GM12878 (cell line): Measurements from ENCODE around the gene FOXP1.

Experiments used
- BRCA1 ChIP-seq: IDR thresholded peaks from 2 replicates; pipeline ENCODE4 v1.6.1; 2011; ENCODE audit warnings: low read depth, low read length, improper control_type of control experiment
- EP300 ChIP-seq, 2 experiments: fragments of 150-350 bp in 1 of 2; IDR thresholded peaks; 2 replicates each; pipeline ENCODE4 v1.6.1; 2011 to 2012; ENCODE audit warnings: low read depth in 2 of 2, low read length in 2 of 2, borderline replicate concordance in 1 of 2, improper control_type of control experiment in 1 of 2, inconsistent platforms in 1 of 2; ENCODE audit not compliant: control insufficient read depth in 1 of 2
- FOXK2 ChIP-seq: fragments of 450-650 bp; IDR thresholded peaks from 2 replicates; pipeline ENCODE4 v1.6.1; 2017; ENCODE audit warnings: mild to moderate bottlenecking, moderate library complexity
- GABPA ChIP-seq: IDR thresholded peaks from 2 replicates; pipeline ENCODE4 v1.6.1; 2014; ENCODE audit warnings: antibody characterized with exemption, low read depth, mild to moderate bottlenecking, inconsistent platforms
- IKZF1 ChIP-seq: fragments of 450-650 bp; conservative IDR thresholded peaks from 2 replicates; pipeline ENCODE4 v1.6.1; 2017; ENCODE audit warnings: antibody characterized with exemption, mild to moderate bottlenecking
- NRF1 ChIP-seq: conservative IDR thresholded peaks from 2 replicates; pipeline ENCODE4 v1.6.1; 2011; ENCODE audit warnings: mild to moderate bottlenecking, low read depth, low read length, improper control_type of control experiment
- POLR2AphosphoS2 ChIP-seq: IDR thresholded peaks from 2 replicates; pipeline ENCODE4 v1.6.1; 2011; ENCODE audit warnings: low read depth, mild to moderate bottlenecking, low read length, improper control_type of control experiment, moderate library complexity
- TCF3 ChIP-seq: IDR thresholded peaks from 2 replicates; pipeline ENCODE4 v1.6.1; 2012; ENCODE audit warnings: low read depth, mild to moderate bottlenecking, low read length, borderline replicate concordance; ENCODE audit not compliant: insufficient read depth
- TF ChIP-seq, protein P1 (sequence below): IDR thresholded peaks from 2 replicates; pipeline ENCODE4 v1.6.1; 2011; ENCODE audit warnings: borderline replicate concordance, low read depth, mild to moderate bottlenecking, moderate library complexity, low read length; ENCODE audit not compliant: insufficient read depth, poor library complexity, severe bottlenecking
- TF ChIP-seq, protein P2 (sequence below), 3 experiments: IDR thresholded peaks in 2 of 3; conservative IDR thresholded peaks in 1 of 3; 2 replicates each; pipeline ENCODE4 v1.5.1; 2011; ENCODE audit warnings: low read depth in 3 of 3, low read length in 3 of 3, mild to moderate bottlenecking in 3 of 3, control low read depth in 2 of 3, moderate library complexity in 2 of 3, inconsistent platforms in 1 of 3, mixed read lengths in 1 of 3; ENCODE audit not compliant: control insufficient read depth in 2 of 3, insufficient read depth in 1 of 3; ENCODE audit errors: extremely low read depth in 1 of 3
- TF ChIP-seq, protein P3 (sequence below): IDR thresholded peaks from 2 replicates; pipeline ENCODE4 v1.6.1; 2012; ENCODE audit warnings: low read depth, low read length, improper control_type of control experiment
- TF ChIP-seq, protein P4 (sequence below): IDR thresholded peaks from 2 replicates; pipeline ENCODE4 v1.6.1; 2011; ENCODE audit warnings: mild to moderate bottlenecking, low read depth, low read length, moderate library complexity; ENCODE audit not compliant: insufficient replicate concordance

DNA sequence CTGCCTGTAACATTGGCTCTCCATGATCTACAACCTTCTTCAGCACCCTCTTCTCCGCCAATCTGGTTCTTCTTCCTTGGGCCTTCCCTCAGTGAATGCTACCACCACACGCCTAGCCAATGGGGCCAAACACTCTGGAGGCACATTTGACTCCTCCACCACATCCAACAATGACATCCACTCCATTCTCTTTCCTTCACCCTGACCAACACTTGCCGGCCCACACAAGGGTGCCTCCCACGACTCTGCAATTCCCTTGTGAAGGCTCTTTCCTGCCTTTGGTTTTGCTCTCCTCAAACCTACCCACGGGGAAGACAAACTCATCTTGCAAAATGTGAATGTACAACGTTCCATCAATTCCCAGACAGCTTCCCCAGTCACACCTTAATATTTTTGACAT, 263.8 kb downstream of the FOXP1 start:
- TF ChIP-seq IKZF1 (no peak), NRF1 (no peak), BRCA1 (no peak), GABPA (no peak), POLR2AphosphoS2 (no peak), EP300 (IDR thresholded peaks at IDR 0.05; ENCODE audit: borderline replicate concordance in 1 of 2, control insufficient read depth in 1 of 2, low read depth in 2 of 2, low read length in 2 of 2) (no peak), FOXK2 (no peak), TCF3 (no peak)
- TF ChIP-seq, protein P1, sequence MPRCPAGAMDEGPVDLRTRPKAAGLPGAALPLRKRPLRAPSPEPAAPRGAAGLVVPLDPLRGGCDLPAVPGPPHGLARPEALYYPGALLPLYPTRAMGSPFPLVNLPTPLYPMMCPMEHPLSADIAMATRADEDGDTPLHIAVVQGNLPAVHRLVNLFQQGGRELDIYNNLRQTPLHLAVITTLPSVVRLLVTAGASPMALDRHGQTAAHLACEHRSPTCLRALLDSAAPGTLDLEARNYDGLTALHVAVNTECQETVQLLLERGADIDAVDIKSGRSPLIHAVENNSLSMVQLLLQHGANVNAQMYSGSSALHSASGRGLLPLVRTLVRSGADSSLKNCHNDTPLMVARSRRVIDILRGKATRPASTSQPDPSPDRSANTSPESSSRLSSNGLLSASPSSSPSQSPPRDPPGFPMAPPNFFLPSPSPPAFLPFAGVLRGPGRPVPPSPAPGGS = no peak
- TF ChIP-seq, protein P2, sequence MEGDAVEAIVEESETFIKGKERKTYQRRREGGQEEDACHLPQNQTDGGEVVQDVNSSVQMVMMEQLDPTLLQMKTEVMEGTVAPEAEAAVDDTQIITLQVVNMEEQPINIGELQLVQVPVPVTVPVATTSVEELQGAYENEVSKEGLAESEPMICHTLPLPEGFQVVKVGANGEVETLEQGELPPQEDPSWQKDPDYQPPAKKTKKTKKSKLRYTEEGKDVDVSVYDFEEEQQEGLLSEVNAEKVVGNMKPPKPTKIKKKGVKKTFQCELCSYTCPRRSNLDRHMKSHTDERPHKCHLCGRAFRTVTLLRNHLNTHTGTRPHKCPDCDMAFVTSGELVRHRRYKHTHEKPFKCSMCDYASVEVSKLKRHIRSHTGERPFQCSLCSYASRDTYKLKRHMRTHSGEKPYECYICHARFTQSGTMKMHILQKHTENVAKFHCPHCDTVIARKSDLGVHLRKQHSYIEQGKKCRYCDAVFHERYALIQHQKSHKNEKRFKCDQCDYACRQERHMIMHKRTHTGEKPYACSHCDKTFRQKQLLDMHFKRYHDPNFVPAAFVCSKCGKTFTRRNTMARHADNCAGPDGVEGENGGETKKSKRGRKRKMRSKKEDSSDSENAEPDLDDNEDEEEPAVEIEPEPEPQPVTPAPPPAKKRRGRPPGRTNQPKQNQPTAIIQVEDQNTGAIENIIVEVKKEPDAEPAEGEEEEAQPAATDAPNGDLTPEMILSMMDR (IDR thresholded peaks at IDR 0.05 in 2 of 3, conservative IDR thresholded peaks at IDR 0.05 in 1 of 3; ENCODE audit: control insufficient read depth in 2 of 3, extremely low read depth in 1 of 3, insufficient read depth in 1 of 3, low read depth in 3 of 3, low read length in 3 of 3) = no peak
- TF ChIP-seq, protein P3, sequence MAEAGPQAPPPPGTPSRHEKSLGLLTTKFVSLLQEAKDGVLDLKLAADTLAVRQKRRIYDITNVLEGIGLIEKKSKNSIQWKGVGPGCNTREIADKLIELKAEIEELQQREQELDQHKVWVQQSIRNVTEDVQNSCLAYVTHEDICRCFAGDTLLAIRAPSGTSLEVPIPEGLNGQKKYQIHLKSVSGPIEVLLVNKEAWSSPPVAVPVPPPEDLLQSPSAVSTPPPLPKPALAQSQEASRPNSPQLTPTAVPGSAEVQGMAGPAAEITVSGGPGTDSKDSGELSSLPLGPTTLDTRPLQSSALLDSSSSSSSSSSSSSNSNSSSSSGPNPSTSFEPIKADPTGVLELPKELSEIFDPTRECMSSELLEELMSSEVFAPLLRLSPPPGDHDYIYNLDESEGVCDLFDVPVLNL = no peak
- TF ChIP-seq, protein P4, sequence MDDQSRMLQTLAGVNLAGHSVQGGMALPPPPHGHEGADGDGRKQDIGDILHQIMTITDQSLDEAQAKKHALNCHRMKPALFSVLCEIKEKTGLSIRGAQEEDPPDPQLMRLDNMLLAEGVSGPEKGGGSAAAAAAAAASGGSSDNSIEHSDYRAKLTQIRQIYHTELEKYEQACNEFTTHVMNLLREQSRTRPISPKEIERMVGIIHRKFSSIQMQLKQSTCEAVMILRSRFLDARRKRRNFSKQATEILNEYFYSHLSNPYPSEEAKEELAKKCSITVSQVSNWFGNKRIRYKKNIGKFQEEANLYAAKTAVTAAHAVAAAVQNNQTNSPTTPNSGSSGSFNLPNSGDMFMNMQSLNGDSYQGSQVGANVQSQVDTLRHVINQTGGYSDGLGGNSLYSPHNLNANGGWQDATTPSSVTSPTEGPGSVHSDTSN = no peak
